Epithelial cell of proximal tubule (primary cell): ENCODE results near the gene CELSR2. TPM values are rescaled to one million over a fixed set of nuclear protein-coding genes. Genes with fewer than 3 reads are reported as not detected.
A peak's percentile ranks its signal among the peaks of the same experiment; 100 is the strongest.

Source experiments
- DNase-seq: peaks from one replicate; pipeline ENCODE4 v3.0.0-alpha.2; 2011; ENCODE audit warnings: low read depth
- H3K4me3 ChIP-seq: 2 replicates; pipeline ENCODE4 v1.5.1; 2011; ENCODE audit warnings: low read depth, mild to moderate bottlenecking, low read length
- CTCF ChIP-seq: conservative IDR thresholded peaks from 2 replicates; pipeline ENCODE4 v1.5.1; 2012; ENCODE audit warnings: low read depth, mild to moderate bottlenecking, low read length
- total RNA-seq: library from RNA; depleted of rRNA; stranded (reverse); fragments of >200 nt; gene quantifications from 2 replicates; pipeline ENCODE4 v1.2.3, GENCODE V29; 2015

CELSR2 gene
- total RNA-seq, 1 donor from 2014 or later = 14.2 TPM

GRCh38 chr1:109256085-109256484 is 6.7 kb downstream of the CELSR2 start:
- TF ChIP-seq CTCF = no peak
- no peak overlapping the region for H3K4me3 ChIP-seq
- no peak for DNase-seq

GRCh38 chr1:109256971-109257681 is 7.8 kb downstream of the CELSR2 start:
- TF ChIP-seq CTCF = no peak
- H3K4me3 ChIP-seq = no peak overlapping the region
- peak; percentile 55 for DNase-seq

GRCh38 chr1:109257682-109258421 is 8.5 kb downstream of the CELSR2 start:
- TF ChIP-seq CTCF = no peak
- DNase-seq = no peak
- H3K4me3 ChIP-seq = no peak overlapping the region

- H3K4me3 ChIP-seq = no peak overlapping the region
- no peak for TF ChIP-seq CTCF
- no peak for DNase-seq
Observed at GRCh38 chr1:109258481-109259466, 9.4 kb downstream of the CELSR2 start.

GRCh38 chr1:109259674-109260557 is 10.6 kb downstream of the CELSR2 start:
- H3K4me3 ChIP-seq = no peak overlapping the region
- no peak for TF ChIP-seq CTCF

GRCh38 chr1:109261006-109261405 is 11.7 kb downstream of the CELSR2 start:
- no peak for DNase-seq
- no peak overlapping the region for H3K4me3 ChIP-seq
- no peak for TF ChIP-seq CTCF

More at GRCh38 chr1:109259674-109260557, 10.6 kb downstream of the CELSR2 start:
- DNase-seq = no peak
